ENCODE data around the gene PCDH15. TPM values are rescaled to one million over a fixed set of nuclear protein-coding genes. Genes with fewer than 3 reads are reported as not detected.

PCDH15 gene
- total and polyA plus RNA-seq, 2 of the 4 experiments (the other 2 are of a cell fraction): not detected

DNA sequence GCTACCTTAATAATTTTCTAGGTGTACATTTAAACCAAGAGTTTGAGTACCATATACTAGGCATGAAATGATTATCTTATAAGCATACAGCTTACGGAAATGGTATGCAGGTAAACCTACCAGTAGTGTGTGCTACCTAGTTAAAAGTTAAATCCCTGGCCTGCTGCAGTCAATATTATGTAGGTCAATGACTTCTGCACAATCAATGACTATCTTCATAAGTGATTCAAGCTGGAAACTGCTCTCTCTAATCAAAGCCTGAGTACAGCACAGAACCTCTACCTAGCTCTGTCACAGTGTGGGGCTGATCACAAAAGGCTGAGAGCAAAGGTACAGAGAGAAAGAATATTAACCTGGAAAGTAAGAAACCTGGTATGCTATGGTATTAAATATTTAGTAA, 733.7 kb downstream of the PCDH15 start:
- H3K14ac ChIP-seq (replicated peaks; ENCODE audit: low read depth, low read length): no peak overlapping the region
- ChIA-PET POLR2A (ENCODE audit: unreplicated experiment) (no interaction called here), CTCF (no interaction called here)
- no peak overlapping the region for H3K4ac ChIP-seq (ENCODE audit: low read depth, low read length)
- H2BK5ac ChIP-seq (ENCODE audit: low read depth, low read length, poor library complexity, severe bottlenecking): no peak overlapping the region
- H4K20me1 ChIP-seq (ENCODE audit: insufficient read depth, low read length): no peaks in the 10 kb centered on the region
- no peak overlapping the region for H2AFZ ChIP-seq (replicated peaks; ENCODE audit: low read length, poor library complexity)
- no peak overlapping the region for H2BK15ac ChIP-seq (ENCODE audit: low read depth, low read length)
- no peak overlapping the region for H3K56ac ChIP-seq (ENCODE audit: extremely low read depth, insufficient read depth, low read length)
- no peak overlapping the region for H4K8ac ChIP-seq (ENCODE audit: low read depth in 2 of 2, low read length in 2 of 2)
- no peaks in the 10 kb centered on the region for H3K36me3 ChIP-seq (ENCODE audit: control insufficient read depth, insufficient read depth, low read length)
- TF ChIP-seq CEBPB (IDR thresholded peaks at IDR 0.05; ENCODE audit: low read depth, low read length) (no peak), MAZ (IDR thresholded peaks at IDR 0.05; ENCODE audit: borderline replicate concordance, low read depth, low read length) (no peak), CHD1 (IDR thresholded peaks at IDR 0.05; ENCODE audit: low read depth, low read length) (no peak), RCOR1 (IDR thresholded peaks at IDR 0.05; ENCODE audit: insufficient replicate concordance, low read length) (no peak), NFE2L2 (IDR thresholded peaks at IDR 0.05; ENCODE audit: low read depth, low read length) (no peak), RFX5 (IDR thresholded peaks at IDR 0.05; ENCODE audit: low read depth, low read length) (no peak), BHLHE40 (IDR thresholded peaks at IDR 0.05; ENCODE audit: low read depth, low read length) (no peak), POLR2A (IDR thresholded peaks at IDR 0.05; ENCODE audit: low read depth, low read length) (no peak), MXI1 (IDR thresholded peaks at IDR 0.05; ENCODE audit: borderline replicate concordance, low read depth, low read length) (no peak), SMC3 (IDR thresholded peaks at IDR 0.05; ENCODE audit: low read depth, low read length) (no peak), MAFK (IDR thresholded peaks at IDR 0.05; ENCODE audit: low read depth, low read length) (no peak), FOS (IDR thresholded peaks at IDR 0.05; ENCODE audit: low read depth, low read length) (no peak)
- TF ChIP-seq, protein P1, sequence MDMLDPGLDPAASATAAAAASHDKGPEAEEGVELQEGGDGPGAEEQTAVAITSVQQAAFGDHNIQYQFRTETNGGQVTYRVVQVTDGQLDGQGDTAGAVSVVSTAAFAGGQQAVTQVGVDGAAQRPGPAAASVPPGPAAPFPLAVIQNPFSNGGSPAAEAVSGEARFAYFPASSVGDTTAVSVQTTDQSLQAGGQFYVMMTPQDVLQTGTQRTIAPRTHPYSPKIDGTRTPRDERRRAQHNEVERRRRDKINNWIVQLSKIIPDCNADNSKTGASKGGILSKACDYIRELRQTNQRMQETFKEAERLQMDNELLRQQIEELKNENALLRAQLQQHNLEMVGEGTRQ (IDR thresholded peaks at IDR 0.05; ENCODE audit: low read depth, low read length): no peak
- TF ChIP-seq, protein P2, sequence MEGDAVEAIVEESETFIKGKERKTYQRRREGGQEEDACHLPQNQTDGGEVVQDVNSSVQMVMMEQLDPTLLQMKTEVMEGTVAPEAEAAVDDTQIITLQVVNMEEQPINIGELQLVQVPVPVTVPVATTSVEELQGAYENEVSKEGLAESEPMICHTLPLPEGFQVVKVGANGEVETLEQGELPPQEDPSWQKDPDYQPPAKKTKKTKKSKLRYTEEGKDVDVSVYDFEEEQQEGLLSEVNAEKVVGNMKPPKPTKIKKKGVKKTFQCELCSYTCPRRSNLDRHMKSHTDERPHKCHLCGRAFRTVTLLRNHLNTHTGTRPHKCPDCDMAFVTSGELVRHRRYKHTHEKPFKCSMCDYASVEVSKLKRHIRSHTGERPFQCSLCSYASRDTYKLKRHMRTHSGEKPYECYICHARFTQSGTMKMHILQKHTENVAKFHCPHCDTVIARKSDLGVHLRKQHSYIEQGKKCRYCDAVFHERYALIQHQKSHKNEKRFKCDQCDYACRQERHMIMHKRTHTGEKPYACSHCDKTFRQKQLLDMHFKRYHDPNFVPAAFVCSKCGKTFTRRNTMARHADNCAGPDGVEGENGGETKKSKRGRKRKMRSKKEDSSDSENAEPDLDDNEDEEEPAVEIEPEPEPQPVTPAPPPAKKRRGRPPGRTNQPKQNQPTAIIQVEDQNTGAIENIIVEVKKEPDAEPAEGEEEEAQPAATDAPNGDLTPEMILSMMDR (conservative IDR thresholded peaks at IDR 0.05; ENCODE audit: low read depth, low read length): no peak
- no CpG with 5 or more reads among the region's 1 CpG for WGBS, 2 experiments (ENCODE audit: extremely low coverage in 2 of 2, insufficient read length in 1 of 2)
- H3K9me3 ChIP-seq (ENCODE audit: control insufficient read depth, insufficient read depth, low read length): peaks cover 12% of the 10 kb centered on the region
- H3K9me1 ChIP-seq (ENCODE audit: insufficient read depth, low read length): no peaks in the 10 kb centered on the region
- no peaks in the 10 kb centered on the region for H3K4me1 ChIP-seq (ENCODE audit: control insufficient read depth, insufficient read depth, low read length)
- no peak overlapping the region for H3K23ac ChIP-seq (ENCODE audit: low read depth, low read length)
- H3K4me3 ChIP-seq (ENCODE audit: insufficient read depth, low read depth, low read length): no peak overlapping the region
- no peak overlapping the region for H2AK5ac ChIP-seq (ENCODE audit: low read depth, low read length)
- no peak overlapping the region for H3K27ac ChIP-seq (ENCODE audit: insufficient read depth, low read length)
- intact Hi-C loops (cut with micrococcal nuclease) (no loop called here), dilution Hi-C loops (cut with HindIII; ENCODE audit: low sequenced_read_pairs, unreplicated experiment) (no loop called here), in situ Hi-C loops (cut with MboI; ENCODE audit: low sequenced_read_pairs) (no loop called here)
- no peak overlapping the region for H3K4me2 ChIP-seq (ENCODE audit: low read depth, low read length)
- H4K91ac ChIP-seq (ENCODE audit: insufficient read depth, low read depth, low read length): no peak overlapping the region
- no TSS peak for BruUV-seq (replicated peaks)
- H2BK20ac ChIP-seq (ENCODE audit: low read depth, low read length): no peak overlapping the region
- no peak overlapping the region for H2AK9ac ChIP-seq (replicated peaks; ENCODE audit: low read depth, low read length, poor library complexity)
- H3K27me3 ChIP-seq (ENCODE audit: control insufficient read depth, insufficient read depth, low read length): no peaks in the 10 kb centered on the region
- no peak overlapping the region for H3K9ac ChIP-seq (ENCODE audit: low read depth, low read length)
- ATAC-seq (ENCODE audit: low read depth) (no peak), DNase-seq (no peak)
- H4K5ac ChIP-seq (ENCODE audit: low read depth, low read length): no peak overlapping the region
- H3K18ac ChIP-seq (ENCODE audit: low read depth, low read length): no peak overlapping the region
- H2BK120ac ChIP-seq (ENCODE audit: low read depth, low read length): no peak overlapping the region
- no peaks in the 10 kb centered on the region for H3K79me1 ChIP-seq (ENCODE audit: low read depth in 1 of 2, low read length in 2 of 2)

All from IMR-90 (cell line).